ENCODE data around the gene RPUSD3.

GRCh38 chr3:9864200-9864927 is 20.6 kb upstream of the RPUSD3 start:
- no peak for TF ChIP-seq EZH2phosphoT487 (IDR thresholded peaks at IDR 0.05; ENCODE audit: insufficient read depth, low read depth)
- no peak for TF ChIP-seq EZH2 (IDR thresholded peaks at IDR 0.05; ENCODE audit: insufficient read depth, poor library complexity, severe bottlenecking)

All from GM23248 (cell line).